GM19023 (cell line): ENCODE measurements around the gene MYO7B.

Source experiments
- ATAC-seq: cut with Tn5 transposase; IDR thresholded peaks from one replicate; pipeline ENCODE4 v1.9.1; 2021; ENCODE audit warnings: mild to moderate bottlenecking, moderate library complexity; ENCODE audit not compliant: unreplicated experiment

Gene MYO7B

GRCh38 chr2:127658641-127659407, 123.3 kb downstream of the MYO7B start:
- no peak for ATAC-seq

- no peak for ATAC-seq
Observed at GRCh38 chr2:127659408-127660290, 124.2 kb downstream of the MYO7B start.

GRCh38 chr2:127660291-127660578, 124.8 kb downstream of the MYO7B start:
- ATAC-seq, result no peak

- no peak for ATAC-seq
Observed at GRCh38 chr2:127661072-127661649, 125.7 kb downstream of the MYO7B start.

- no peak for ATAC-seq
Observed at GRCh38 chr2:127661949-127662510, 126.5 kb downstream of the MYO7B start.

GRCh38 chr2:127662937-127663565, 127.6 kb downstream of the MYO7B start:
- no peak for ATAC-seq

- ATAC-seq, result no peak
Observed at GRCh38 chr2:127663566-127664064, 128.1 kb downstream of the MYO7B start.

- no peak for ATAC-seq
Observed at GRCh38 chr2:127664065-127664894, 128.8 kb downstream of the MYO7B start.

- no peak for ATAC-seq
Observed at GRCh38 chr2:127664895-127665225, 129.4 kb downstream of the MYO7B start.

GRCh38 chr2:127665267-127665893, 129.9 kb downstream of the MYO7B start:
- no peak for ATAC-seq

- ATAC-seq, result no peak
Observed at GRCh38 chr2:127669056-127669455, 133.6 kb downstream of the MYO7B start.

- no peak for ATAC-seq
Observed at GRCh38 chr2:127670055-127670956, 134.8 kb downstream of the MYO7B start.

- ATAC-seq, result no peak
Observed at GRCh38 chr2:127670957-127671290, 135.4 kb downstream of the MYO7B start.

- no peak for ATAC-seq
Observed at GRCh38 chr2:127671557-127672302, 136.2 kb downstream of the MYO7B start.

- ATAC-seq, result no peak
Observed at GRCh38 chr2:127672341-127673224, 137.1 kb downstream of the MYO7B start.

GRCh38 chr2:127673291-127674069, 138.0 kb downstream of the MYO7B start:
- no peak for ATAC-seq
